Suppressor macrophage treated with lipopolysaccharide for 1 hour (primary cell): Measurements from ENCODE around the gene ATG12.
A peak's percentile ranks its signal among the peaks of the same experiment; 100 is the strongest.
"Not testable (repeated sequence)": the region's sequence is repeated elsewhere in the genome, so short reads cannot be mapped to it uniquely, and the experiment has no call there.

Experiments
- DNase-seq, 3 donors: peaks; one replicate each; pipeline ENCODE4 v3.0.0-alpha.2; 2020 to 2022

Gene ATG12

GRCh38 chr5:115842089-115842935 lies 947 bp upstream of the ATG12 start:
- DNase-seq, result peak in 2 of 3 donors; percentile 72 to 85

GRCh38 chr5:115840873-115841272 lies 492 bp downstream of the ATG12 start:
- no peak for DNase-seq

- DNase-seq, result peak; percentile 53 to 75 (median 74)
Observed at GRCh38 chr5:115838885-115839518, 2.4 kb downstream of the ATG12 start.

GRCh38 chr5:115835481-115835880 lies 5.9 kb downstream of the ATG12 start:
- no peak for DNase-seq

GRCh38 chr5:115831163-115831768 lies 10.1 kb downstream of the ATG12 start:
- peak; percentile 65 to 72 (median 71) for DNase-seq

- DNase-seq, result no peak
Observed at GRCh38 chr5:115829913-115830312, 11.5 kb downstream of the ATG12 start.

GRCh38 chr5:115825948-115826347 lies 15.4 kb downstream of the ATG12 start:
- no peak for DNase-seq

GRCh38 chr5:115824983-115825382 lies 16.4 kb downstream of the ATG12 start:
- DNase-seq, result not testable (repeated sequence)

GRCh38 chr5:115820846-115821245 lies 20.5 kb downstream of the ATG12 start:
- no peak for DNase-seq

- no peak for DNase-seq
Observed at GRCh38 chr5:115818821-115819220, 22.5 kb downstream of the ATG12 start.

- DNase-seq, result no peak
Observed at GRCh38 chr5:115817386-115817785, 24.0 kb downstream of the ATG12 start.

- DNase-seq, result peak in 2 of 3 donors; percentile 12 to 28
Observed at GRCh38 chr5:115816226-115817081, 24.9 kb downstream of the ATG12 start, which contains the start of gene CDO1. Gene CDO1 (minus strand): TSS chr5:115816659. CDS start chr5:115816397, 262 bp downstream.

- DNase-seq, result peak in 1 of 3 donors; percentile 24
Observed at GRCh38 chr5:115815693-115816225, 25.6 kb downstream of the ATG12 start.

GRCh38 chr5:115815006-115815692 lies 26.2 kb downstream of the ATG12 start:
- DNase-seq, result peak in 1 of 3 donors; percentile 26

- no peak for DNase-seq
Observed at GRCh38 chr5:115813719-115814118, 27.6 kb downstream of the ATG12 start.

- DNase-seq, result no peak
Observed at GRCh38 chr5:115812372-115812771, 29.0 kb downstream of the ATG12 start.

GRCh38 chr5:115811406-115811805 lies 30.0 kb downstream of the ATG12 start:
- no peak for DNase-seq

GRCh38 chr5:115810761-115811160 lies 30.6 kb downstream of the ATG12 start:
- no peak for DNase-seq

- DNase-seq, result no peak
Observed at GRCh38 chr5:115809946-115810345, 31.4 kb downstream of the ATG12 start.

- DNase-seq, result not testable (repeated sequence)
Observed at GRCh38 chr5:115808066-115808465, 33.3 kb downstream of the ATG12 start.

- no peak for DNase-seq
Observed at GRCh38 chr5:115807654-115808052, 33.7 kb downstream of the ATG12 start.
